ENCODE results near the gene SLC16A2.

Gene SLC16A2

GRCh38 chrX:74421036-74421739 is at the start of gene SLC16A2:
TSS of gene SLC16A2 (plus strand) at chrX:74421493. CDS start at chrX:74421638, 145 bp downstream.
- DNase-seq = peak; percentile 87

DNA sequence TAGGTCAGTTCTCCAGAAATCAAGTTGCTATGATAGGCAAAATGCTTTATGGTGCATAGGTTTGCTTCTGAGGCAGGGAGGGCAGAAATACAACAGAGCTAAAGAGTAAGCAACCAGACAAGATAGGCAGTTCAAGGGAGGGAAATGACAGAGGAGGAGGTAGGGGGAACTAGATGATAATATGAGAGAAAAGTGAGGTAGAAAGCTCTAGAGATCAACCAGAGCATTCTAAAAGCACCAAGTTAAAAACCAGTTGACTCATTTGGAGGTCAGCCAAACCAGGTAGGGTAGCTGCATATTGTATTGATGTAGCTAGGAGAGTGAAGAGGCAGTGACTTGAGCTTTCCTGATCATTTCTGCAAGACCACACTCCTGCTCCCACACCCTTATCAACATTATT is 49.0 kb upstream of the SLC16A2 start:
- DNase-seq = no peak

DNA sequence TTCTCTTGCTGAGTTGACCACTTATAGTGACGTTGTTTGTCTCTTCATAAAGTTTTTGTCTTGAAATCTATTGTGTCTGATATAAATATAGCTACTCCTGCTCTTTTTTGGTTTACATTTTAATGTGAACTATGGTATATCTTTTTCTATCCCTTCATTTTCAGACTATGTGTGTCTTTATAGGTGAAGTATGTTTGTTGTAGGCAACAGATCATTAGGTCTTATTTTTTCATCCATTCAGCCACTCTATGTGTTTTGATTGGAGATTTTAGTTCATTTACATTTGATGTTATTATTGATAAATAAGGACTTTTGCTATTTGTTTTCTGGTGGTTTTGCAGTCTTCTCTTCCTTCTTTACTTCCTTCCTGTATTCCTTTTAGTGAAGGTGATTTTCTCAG is 44.0 kb upstream of the SLC16A2 start:
- no peak for DNase-seq

DNA sequence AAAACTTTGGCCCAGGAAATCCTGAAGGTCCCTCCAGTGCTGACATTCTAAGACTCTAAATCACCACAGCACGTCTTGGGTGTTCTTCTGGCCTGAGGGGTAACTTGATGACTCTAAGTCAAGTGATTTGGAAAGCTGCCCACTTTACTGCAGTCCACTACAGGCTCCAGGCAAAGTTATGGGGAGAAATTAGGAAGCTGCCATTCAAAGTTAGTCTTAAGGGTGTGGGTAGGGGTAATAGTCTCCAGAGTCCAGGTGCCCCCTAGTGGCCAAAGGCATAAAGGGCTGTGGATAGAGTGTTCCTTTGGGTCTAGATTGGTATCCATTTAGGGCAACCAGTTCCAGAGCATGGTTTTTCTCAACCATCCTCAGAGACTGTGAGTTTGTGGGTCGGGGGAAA is 38.7 kb upstream of the SLC16A2 start:
- no peak for DNase-seq

GRCh38 chrX:74383611-74384010 is 37.7 kb upstream of the SLC16A2 start:
- peak; percentile 42 for DNase-seq

DNA sequence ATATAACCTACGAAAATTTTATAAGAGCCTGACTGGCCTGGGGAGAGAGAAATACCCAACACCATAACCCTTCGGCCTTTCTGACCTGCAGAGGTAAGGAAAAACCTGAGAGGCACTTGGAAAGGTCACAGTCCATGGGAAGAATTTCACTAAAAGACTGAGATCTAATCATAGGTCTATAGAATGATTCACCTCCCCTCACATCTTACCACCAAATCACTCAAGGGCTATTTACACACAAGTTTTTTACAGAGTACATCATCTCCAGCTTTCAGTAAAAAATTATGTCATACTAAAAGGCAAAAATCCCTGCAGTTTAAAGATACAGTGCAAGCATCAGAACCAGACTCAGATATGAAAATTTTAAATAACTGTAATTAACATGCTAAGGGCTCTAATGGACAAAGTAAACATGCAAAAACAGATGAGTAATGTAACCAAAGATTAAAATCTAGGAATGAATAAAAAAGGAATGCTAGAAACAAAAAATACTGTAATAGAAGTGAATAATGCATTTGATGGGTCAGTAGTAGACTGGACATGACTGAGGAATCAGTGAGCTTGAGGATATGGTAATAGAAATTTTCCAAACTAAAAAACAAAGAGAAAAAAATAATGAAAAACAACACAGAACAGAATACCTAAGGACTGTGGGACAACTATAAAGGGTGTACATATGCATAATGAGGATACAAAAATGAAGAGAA is 32.1 kb upstream of the SLC16A2 start:
- no peak for DNase-seq

GRCh38 chrX:74395556-74395955 is 25.7 kb upstream of the SLC16A2 start:
- DNase-seq = no peak

GRCh38 chrX:74405973-74406489 is 15.3 kb upstream of the SLC16A2 start:
- DNase-seq = no peak

GRCh38 chrX:74408304-74408703 is 13.0 kb upstream of the SLC16A2 start:
- DNase-seq = no peak

- peak; percentile 36 for DNase-seq
These were observed 1.5 kb upstream of the SLC16A2 start for GRCh38 chrX:74419864-74420195.

DNA sequence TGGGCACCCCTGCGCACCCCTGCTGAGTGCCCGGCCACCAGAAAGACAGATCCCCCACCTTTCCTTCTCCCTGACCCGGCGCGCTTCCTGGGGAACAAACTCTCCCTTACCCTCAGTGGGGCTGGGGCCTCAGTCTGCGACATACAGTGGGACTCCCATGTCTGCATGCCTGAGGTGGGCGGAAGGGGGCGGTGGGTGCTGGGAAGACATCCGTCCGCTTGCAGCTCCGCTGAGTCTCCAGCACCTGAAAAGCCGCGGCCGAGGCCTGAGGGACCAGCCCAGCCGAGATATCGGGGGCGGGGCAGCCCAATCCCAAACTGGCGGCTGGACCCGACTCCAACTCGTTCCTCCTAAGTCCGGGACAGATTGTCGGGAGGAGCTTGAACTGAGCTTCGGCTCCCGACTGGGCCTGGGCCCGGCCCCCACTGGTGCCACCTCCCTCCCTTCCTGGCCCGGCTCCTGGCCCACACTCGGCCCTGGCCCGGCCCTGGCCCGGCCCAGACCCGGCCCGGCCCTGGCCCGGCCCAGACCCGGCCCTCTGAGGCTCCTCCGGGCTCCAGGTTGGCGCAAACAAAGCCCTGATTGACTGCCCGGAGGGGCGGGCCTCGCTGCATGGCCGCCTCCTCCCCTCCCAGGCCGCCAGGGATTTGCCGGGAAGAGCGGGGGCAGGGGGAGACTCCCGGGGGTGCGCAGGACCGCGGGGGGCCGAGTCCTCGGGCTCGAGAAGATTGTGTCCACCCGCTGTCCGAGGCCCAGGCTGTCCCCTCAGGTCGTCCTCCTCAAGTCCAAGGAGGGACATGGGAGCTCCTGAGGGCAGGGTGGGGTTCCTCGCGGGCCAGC is 877 bp upstream of the SLC16A2 start:
- DNase-seq = peak; percentile 75

GRCh38 chrX:74421740-74422352 is 553 bp downstream of the SLC16A2 start:
- DNase-seq = no peak

- DNase-seq = peak; percentile 66
These were observed 1.4 kb downstream of the SLC16A2 start for GRCh38 chrX:74422576-74423288.

GRCh38 chrX:74423289-74423998 is 2.2 kb downstream of the SLC16A2 start:
- no peak for DNase-seq

DNA sequence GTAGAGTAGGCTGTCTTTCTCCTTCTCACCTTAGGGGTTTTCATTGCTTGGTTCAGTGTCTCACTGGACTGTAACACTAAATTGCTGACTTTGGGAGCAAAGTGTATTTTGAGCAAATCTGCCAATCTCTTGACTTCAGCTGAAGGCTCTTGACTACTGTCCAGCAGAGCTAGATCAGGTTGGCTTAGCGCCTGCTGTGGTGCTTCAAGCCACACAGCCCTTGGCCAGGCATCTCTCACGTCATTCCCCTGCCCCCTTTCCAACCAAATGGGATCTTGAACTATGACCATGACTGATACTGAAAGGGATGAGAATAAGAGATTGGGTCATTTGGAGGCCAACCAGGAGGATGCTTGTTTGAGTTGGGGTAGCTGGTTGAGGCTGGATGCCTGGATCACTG is 4.8 kb downstream of the SLC16A2 start:
- DNase-seq = no peak

GRCh38 chrX:74426615-74427014 is 5.3 kb downstream of the SLC16A2 start:
- no peak for DNase-seq

- DNase-seq = no peak
These were observed 10.5 kb downstream of the SLC16A2 start for GRCh38 chrX:74431797-74432196.

DNA sequence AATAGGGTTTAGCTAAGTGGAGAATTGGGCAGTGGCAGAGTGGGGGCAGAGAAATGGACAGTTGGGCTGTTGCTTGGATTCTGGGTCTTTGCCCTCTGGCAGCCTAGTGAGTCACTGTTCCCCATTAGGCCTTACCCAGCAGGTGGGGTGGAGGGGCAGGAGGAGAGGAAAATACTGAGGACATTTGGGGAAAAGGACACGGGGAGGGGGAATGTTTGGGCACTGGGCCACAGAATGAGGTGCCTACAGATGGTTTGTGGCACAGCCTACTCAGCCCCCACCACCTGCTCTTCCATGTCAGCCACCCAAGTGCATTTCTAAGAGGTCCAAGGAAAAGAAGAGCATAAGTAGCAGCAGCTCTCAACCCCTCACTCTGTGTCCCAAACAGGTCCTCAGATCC is 13.0 kb downstream of the SLC16A2 start:
- DNase-seq = no peak

DNA sequence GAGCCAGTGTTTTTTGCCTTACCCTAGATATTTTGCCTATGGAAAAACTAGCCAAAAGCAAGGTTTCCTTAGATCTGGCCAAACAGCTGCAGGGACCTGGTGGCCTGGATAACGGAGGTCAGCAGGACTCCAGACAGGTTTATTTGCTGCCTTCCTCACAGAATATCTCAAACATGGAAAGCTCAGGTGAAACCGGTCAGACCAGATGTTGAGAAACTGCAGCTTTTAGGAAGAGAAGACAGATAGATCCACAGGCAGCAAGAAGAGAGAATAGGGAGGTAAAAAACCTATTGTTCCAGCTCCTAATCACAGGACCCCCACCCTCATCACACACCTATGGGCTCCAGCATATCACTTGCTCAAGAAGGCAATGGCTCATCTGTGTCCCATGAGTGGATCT is 16.2 kb downstream of the SLC16A2 start:
- DNase-seq = no peak

GRCh38 chrX:74438764-74439163 is 17.5 kb downstream of the SLC16A2 start:
- DNase-seq = no peak

DNA sequence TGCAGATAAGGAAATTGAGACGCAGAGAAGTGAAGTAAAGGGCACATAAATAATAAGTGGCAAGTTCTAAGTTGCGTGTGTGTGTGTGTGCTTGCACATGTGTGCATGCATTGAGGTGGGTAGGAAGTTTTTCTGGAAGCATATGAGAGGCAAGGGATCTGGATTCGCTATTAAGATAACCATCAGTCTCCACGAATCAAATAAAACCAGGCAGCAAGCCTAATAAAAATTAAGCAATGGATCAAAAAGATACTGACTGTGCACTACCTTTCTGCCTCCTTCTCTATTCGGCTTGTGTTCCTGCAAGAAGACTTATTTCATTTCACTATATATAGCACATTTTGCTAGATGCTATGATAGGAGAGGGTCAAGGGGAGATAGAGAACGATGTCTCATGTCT is 23.8 kb downstream of the SLC16A2 start:
- no peak for DNase-seq

DNA sequence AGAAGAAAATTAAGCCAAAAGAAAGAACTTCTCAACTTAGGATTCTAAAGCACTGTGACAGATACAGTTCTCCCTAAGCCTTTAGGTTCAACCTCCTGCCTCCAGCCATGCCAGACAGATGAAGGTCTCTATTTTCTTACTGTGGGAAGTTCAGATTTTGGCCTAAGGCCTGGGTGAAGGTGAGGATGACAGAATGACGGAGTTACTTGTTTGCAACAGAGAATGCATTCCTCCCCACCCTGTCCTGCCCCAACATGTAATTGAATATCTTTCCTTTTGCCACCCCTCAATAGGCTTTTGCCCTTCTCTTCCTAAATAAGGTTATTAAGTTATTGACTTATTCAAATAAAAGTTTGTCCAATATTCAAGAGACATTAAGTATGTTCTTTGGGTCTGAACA is 25.6 kb downstream of the SLC16A2 start:
- DNase-seq = no peak

Data from left hindlimb (tissue), 1 donor.